Neuron (in vitro differentiated cells): ENCODE results near the gene OR2T12.
"Not testable (repeated sequence)": the region's sequence is repeated elsewhere in the genome, so short reads cannot be mapped to it uniquely, and the experiment has no call there.

Experiments
- H2AFZ ChIP-seq: one replicate; pipeline ENCODE4 v1.6.1; 2013; ENCODE audit warnings: low read depth, mild to moderate bottlenecking, inconsistent platforms, low read length, moderate library complexity
- H3K27me3 ChIP-seq: one replicate; pipeline ENCODE4 v1.6.1; 2013; ENCODE audit warnings: low read length; ENCODE audit not compliant: insufficient read depth
- H3K36me3 ChIP-seq: one replicate; pipeline ENCODE4 v1.6.1; 2013; ENCODE audit warnings: low read length; ENCODE audit not compliant: insufficient read depth
- H3K4me1 ChIP-seq: one replicate; pipeline ENCODE4 v1.6.1; 2013; ENCODE audit warnings: low read length; ENCODE audit not compliant: insufficient read depth
- H3K4me3 ChIP-seq: 2 replicates; pipeline ENCODE4 v1.5.1; 2013; ENCODE audit warnings: mild to moderate bottlenecking, low read length, moderate library complexity
- H3K9me3 ChIP-seq: one replicate; pipeline ENCODE4 v1.6.1; 2013; ENCODE audit warnings: low read length

OR2T12 gene

GRCh38 chr1:248303324-248303723 is at the start of gene OR2T12:
OR2T12 (minus strand) TSS chr1:248303424; CDS start chr1:248295578, 7,846 bp downstream.
- Histone ChIP-seq H3K36me3 (no peaks in the 10 kb centered on the region), H3K27me3 (no peaks in the 10 kb centered on the region), H3K4me1 (no peaks in the 10 kb centered on the region), H3K4me3 (no peak within 1 kb of the TSS), H2AFZ (no peak within 1 kb of the TSS), H3K9me3 (no peaks in the 10 kb centered on the region)

GRCh38 chr1:248348475-248348874 is 45.3 kb upstream of the OR2T12 start, which contains the start of gene OR14C36:
OR14C36 (plus strand) TSS chr1:248348775; CDS start chr1:248348775, 0 bp downstream.
- Histone ChIP-seq H2AFZ (no peak within 1 kb of the TSS), H3K4me1 (no peaks in the 10 kb centered on the region), H3K9me3 (no peaks in the 10 kb centered on the region), H3K27me3 (no peaks in the 10 kb centered on the region), H3K36me3 (no peaks in the 10 kb centered on the region), H3K4me3 (no peak within 1 kb of the TSS)

- Histone ChIP-seq H3K27me3 (no peaks in the 10 kb centered on the region), H2AFZ (no peak overlapping the region), H3K36me3 (no peaks in the 10 kb centered on the region), H3K4me1 (no peaks in the 10 kb centered on the region), H3K4me3 (no peak overlapping the region), H3K9me3 (no peaks in the 10 kb centered on the region)
These were observed 40.2 kb upstream of the OR2T12 start for GRCh38 chr1:248343451-248343850.

- no peak within 1 kb of the TSS for H3K4me3 ChIP-seq
- H3K36me3 ChIP-seq = no peaks in the 10 kb centered on the region
- no peaks in the 10 kb centered on the region for H3K27me3 ChIP-seq
- H3K9me3 ChIP-seq = no peaks in the 10 kb centered on the region
- no peak within 1 kb of the TSS for H2AFZ ChIP-seq
- H3K4me1 ChIP-seq = no peaks in the 10 kb centered on the region
These were observed 21.2 kb upstream of the OR2T12 start, which contains the start of gene OR2M7 for GRCh38 chr1:248324468-248324867. OR2M7 (minus strand) TSS chr1:248324568; CDS start chr1:248324568, 0 bp downstream.

- Histone ChIP-seq H3K9me3 (no peaks in the 10 kb centered on the region), H3K4me3 (no peak overlapping the region), H3K36me3 (no peaks in the 10 kb centered on the region), H3K4me1 (no peaks in the 10 kb centered on the region), H3K27me3 (no peaks in the 10 kb centered on the region), H2AFZ (no peak overlapping the region)
These were observed 13.6 kb upstream of the OR2T12 start for GRCh38 chr1:248316796-248317195.

GRCh38 chr1:248306740-248307139 is 3.5 kb upstream of the OR2T12 start:
- H3K4me1 ChIP-seq, H3K9me3 ChIP-seq, H3K27me3 ChIP-seq, H3K36me3 ChIP-seq, H2AFZ ChIP-seq, H3K4me3 ChIP-seq: not testable (repeated sequence)

- H3K36me3 ChIP-seq = no peaks in the 10 kb centered on the region
- H3K4me3 ChIP-seq = no peak overlapping the region
- no peaks in the 10 kb centered on the region for H3K27me3 ChIP-seq
- no peaks in the 10 kb centered on the region for H3K9me3 ChIP-seq
- H2AFZ ChIP-seq = no peak overlapping the region
- no peaks in the 10 kb centered on the region for H3K4me1 ChIP-seq
These were observed 2.9 kb upstream of the OR2T12 start for GRCh38 chr1:248306103-248306502.

- H3K4me1 ChIP-seq = not testable (repeated sequence)
These were observed 2.4 kb upstream of the OR2T12 start for GRCh38 chr1:248305672-248306071.

GRCh38 chr1:248288391-248288790 is 14.8 kb downstream of the OR2T12 start:
- no peaks in the 10 kb centered on the region for H3K36me3 ChIP-seq
- no peak overlapping the region for H2AFZ ChIP-seq
- H3K9me3 ChIP-seq = no peaks in the 10 kb centered on the region
- H3K4me3 ChIP-seq = no peak overlapping the region
- no peaks in the 10 kb centered on the region for H3K4me1 ChIP-seq
- H3K27me3 ChIP-seq = no peaks in the 10 kb centered on the region

More at GRCh38 chr1:248305672-248306071, 2.4 kb upstream of the OR2T12 start:
- H3K27me3 ChIP-seq, H3K4me3 ChIP-seq, H2AFZ ChIP-seq, H3K9me3 ChIP-seq, H3K36me3 ChIP-seq: not testable (repeated sequence)

GRCh38 chr1:248277876-248278275 is 25.3 kb downstream of the OR2T12 start, which contains the start of gene OR2T33:
OR2T33 (minus strand) TSS chr1:248277976; CDS start chr1:248273814, 4,162 bp downstream.
- no peak within 1 kb of the TSS for H3K4me3 ChIP-seq
- no peaks in the 10 kb centered on the region for H3K9me3 ChIP-seq
- no peaks in the 10 kb centered on the region for H3K4me1 ChIP-seq
- H2AFZ ChIP-seq = no peak within 1 kb of the TSS
- H3K36me3 ChIP-seq = no peaks in the 10 kb centered on the region
- H3K27me3 ChIP-seq = no peaks in the 10 kb centered on the region

- not testable (repeated sequence) for H3K4me1 ChIP-seq, H3K36me3 ChIP-seq, H3K9me3 ChIP-seq, H3K4me3 ChIP-seq, H3K27me3 ChIP-seq, H2AFZ ChIP-seq
These were observed 30.0 kb downstream of the OR2T12 start for GRCh38 chr1:248273225-248273624.

- Histone ChIP-seq H2AFZ (no peak overlapping the region), H3K27me3 (no peaks in the 10 kb centered on the region), H3K4me1 (peaks cover 2% of the 10 kb centered on the region), H3K9me3 (no peaks in the 10 kb centered on the region), H3K36me3 (no peaks in the 10 kb centered on the region), H3K4me3 (no peak overlapping the region)
These were observed 35.0 kb downstream of the OR2T12 start for GRCh38 chr1:248268178-248268577.

GRCh38 chr1:248259309-248259708 is 43.9 kb downstream of the OR2T12 start:
- H3K4me1 ChIP-seq, H3K27me3 ChIP-seq, H3K9me3 ChIP-seq, H3K4me3 ChIP-seq, H2AFZ ChIP-seq, H3K36me3 ChIP-seq: not testable (repeated sequence)

- Histone ChIP-seq H2AFZ (no peak overlapping the region), H3K9me3 (no peaks in the 10 kb centered on the region), H3K4me3 (no peak overlapping the region), H3K36me3 (no peaks in the 10 kb centered on the region), H3K4me1 (no peaks in the 10 kb centered on the region), H3K27me3 (no peaks in the 10 kb centered on the region)
These were observed 60.0 kb downstream of the OR2T12 start for GRCh38 chr1:248243204-248243603.
